ENCODE data around the gene FANCI.
A peak's percentile ranks its signal among the peaks of the same experiment; 100 is the strongest.

Gene FANCI

DNA sequence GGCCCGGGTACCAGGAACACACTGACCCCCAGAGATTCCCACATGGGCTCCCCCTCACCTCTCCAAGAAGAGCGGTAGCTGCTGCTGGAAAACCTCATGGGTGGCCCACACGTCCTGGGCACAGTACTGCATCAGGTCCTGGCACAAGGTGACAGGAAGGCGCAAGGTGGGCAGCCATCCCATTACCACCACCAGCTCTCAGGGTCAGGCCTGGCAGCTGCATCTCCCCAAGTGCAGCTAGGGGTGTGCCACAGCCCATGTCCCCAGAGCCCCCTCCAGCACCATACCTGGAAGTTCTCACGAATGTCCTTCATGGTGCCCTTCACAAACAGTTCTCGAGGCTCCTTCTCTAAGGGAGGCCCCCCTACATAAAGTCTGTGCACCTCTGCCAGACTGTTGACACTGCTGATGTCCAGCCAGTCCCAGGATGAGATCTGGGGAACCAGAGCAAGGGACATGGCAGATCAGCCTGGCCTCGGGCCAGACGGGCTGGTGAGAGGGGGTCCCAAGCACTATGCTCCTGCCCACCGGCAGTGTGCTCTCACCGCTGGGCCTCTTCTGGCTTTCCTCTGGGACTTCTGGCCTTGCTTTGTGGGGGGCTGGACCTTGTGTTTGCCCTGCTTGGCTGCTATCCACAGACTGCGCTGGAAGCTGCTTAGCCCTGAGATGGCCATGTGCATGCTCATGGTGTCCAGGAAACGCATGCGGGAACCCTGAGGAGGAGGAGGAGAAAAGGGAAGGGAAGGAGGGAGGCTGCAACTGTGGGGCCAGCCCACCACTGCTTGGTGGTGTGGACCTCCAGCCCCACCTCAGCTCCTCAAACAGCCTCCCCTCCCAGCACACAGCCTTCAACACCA, 84.8 kb downstream of the FANCI start:
- no peak for DNase-seq (ENCODE audit: low spot score)
- TF ChIP-seq, protein P1, sequence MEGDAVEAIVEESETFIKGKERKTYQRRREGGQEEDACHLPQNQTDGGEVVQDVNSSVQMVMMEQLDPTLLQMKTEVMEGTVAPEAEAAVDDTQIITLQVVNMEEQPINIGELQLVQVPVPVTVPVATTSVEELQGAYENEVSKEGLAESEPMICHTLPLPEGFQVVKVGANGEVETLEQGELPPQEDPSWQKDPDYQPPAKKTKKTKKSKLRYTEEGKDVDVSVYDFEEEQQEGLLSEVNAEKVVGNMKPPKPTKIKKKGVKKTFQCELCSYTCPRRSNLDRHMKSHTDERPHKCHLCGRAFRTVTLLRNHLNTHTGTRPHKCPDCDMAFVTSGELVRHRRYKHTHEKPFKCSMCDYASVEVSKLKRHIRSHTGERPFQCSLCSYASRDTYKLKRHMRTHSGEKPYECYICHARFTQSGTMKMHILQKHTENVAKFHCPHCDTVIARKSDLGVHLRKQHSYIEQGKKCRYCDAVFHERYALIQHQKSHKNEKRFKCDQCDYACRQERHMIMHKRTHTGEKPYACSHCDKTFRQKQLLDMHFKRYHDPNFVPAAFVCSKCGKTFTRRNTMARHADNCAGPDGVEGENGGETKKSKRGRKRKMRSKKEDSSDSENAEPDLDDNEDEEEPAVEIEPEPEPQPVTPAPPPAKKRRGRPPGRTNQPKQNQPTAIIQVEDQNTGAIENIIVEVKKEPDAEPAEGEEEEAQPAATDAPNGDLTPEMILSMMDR (IDR thresholded peaks at IDR 0.05; ENCODE audit: extremely low read depth, missing control alignments), result no peak

DNA sequence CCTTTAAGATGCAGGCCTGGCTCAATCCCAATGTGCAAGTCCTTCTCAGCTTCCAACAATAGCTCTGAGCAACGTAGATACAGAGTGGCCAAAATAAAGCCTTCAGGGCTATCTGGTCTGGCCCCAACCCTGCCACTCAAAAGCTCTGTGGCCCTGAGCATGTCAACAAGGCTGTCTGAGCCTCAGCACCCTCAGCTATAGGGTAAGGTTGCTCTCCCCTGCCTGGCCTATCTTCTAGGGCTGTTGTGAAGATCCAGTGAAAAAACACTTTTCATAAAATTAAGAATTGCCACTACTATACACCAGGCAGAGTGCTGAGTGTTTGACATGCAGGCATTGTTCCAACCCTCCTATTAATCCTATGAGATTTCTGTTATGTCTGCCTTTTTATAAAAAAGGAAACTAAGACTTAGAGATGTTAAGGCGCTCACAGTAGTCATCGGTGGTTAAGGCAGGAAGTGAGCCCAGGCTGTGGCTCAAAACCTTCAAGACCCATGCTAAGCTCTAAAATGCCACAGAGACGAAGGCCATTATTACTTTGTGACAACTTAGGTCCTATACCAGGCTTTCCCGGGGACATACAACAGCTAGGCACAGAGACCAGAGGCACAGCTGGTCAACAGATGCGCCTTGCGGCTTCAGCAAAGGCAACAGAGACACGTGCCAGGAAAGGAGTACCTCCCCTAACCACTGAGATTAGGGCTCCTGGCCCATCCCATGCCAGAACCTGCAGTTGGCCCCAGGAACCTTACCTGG, 85.7 kb downstream of the FANCI start:
- TF ChIP-seq, protein P1 (IDR thresholded peaks at IDR 0.05; ENCODE audit: extremely low read depth, missing control alignments), result no peak
- DNase-seq (ENCODE audit: low spot score), result no peak

DNA sequence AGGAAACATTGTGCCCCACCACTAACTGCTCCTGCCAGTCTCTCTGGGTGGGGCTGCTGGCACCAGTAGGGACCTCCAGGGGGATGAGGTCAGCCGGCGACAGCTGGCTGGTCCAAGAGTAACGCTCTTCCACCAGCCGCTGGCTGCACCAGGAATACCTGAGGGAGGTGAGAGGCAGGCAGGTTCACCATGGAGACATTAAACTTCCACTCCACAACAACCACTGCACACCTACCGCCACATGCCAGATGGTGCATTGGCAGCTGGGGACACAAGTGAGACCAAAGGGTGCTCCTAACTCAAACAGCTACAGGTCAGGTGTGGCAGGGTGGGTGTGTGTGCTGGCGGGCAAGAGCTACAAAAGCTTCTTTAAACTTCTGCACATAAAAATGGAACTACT, 86.3 kb downstream of the FANCI start:
- TF ChIP-seq, protein P1 (IDR thresholded peaks at IDR 0.05; ENCODE audit: extremely low read depth, missing control alignments), result no peak
- DNase-seq (ENCODE audit: low spot score), result no peak

DNA sequence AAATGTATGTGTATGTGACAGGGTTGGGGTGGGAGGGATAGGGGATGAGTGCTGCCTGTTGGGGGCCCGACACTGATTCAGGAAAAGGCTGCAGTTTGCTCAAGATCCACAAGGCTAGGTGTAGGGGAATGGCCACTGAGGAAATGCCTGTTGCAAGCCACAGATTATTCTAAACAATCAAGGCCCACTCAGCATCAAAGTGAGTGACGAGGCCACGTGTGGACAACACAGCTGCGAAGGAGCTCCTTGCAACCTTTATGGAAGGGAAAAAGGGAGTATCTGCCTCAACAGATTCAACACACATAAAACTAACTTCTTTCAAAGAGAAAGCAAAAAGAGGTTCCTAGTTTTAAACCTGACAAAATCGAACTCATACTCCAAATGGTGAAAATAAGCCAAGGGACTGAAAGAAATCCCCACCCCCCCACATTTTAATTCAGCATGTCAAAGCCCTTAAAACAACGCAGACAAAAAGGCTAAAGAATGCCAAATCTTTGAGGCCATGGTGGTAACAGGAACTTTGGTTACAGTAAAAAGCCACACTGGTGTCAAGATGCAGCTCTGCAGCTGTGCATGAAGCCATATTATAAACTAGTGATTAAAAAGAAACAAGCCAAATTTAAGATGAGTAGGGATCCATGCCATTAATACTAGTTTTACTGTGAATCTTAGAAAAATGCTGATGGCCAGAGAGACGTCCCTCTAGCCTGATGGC, 87.3 kb downstream of the FANCI start:
- DNase-seq (ENCODE audit: low spot score), result no peak
- TF ChIP-seq, protein P1 (IDR thresholded peaks at IDR 0.05; ENCODE audit: extremely low read depth, missing control alignments), result no peak

DNA sequence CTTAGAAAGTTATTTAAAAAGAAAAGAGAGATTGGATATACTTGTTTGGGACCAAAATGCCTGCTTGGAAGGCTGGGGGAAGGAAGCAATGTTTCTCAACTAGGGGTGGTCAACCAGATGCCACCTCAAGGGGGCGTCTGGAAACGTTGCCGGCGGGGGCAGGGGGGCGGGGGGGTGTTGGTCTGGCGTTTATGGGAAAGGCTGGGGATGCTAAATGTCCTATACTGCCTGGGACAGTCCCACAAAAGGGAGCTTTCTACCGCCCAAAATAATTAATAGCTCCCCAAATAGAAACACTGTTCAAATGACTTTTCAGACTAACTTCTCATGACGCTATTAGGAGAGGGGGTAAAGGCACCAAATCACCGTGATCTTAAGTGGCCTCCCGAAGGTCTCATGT, 88.7 kb downstream of the FANCI start:
- peak; percentile 44 for DNase-seq (ENCODE audit: low spot score)
- TF ChIP-seq, protein P1 (IDR thresholded peaks at IDR 0.05; ENCODE audit: extremely low read depth, missing control alignments), result no peak

DNA sequence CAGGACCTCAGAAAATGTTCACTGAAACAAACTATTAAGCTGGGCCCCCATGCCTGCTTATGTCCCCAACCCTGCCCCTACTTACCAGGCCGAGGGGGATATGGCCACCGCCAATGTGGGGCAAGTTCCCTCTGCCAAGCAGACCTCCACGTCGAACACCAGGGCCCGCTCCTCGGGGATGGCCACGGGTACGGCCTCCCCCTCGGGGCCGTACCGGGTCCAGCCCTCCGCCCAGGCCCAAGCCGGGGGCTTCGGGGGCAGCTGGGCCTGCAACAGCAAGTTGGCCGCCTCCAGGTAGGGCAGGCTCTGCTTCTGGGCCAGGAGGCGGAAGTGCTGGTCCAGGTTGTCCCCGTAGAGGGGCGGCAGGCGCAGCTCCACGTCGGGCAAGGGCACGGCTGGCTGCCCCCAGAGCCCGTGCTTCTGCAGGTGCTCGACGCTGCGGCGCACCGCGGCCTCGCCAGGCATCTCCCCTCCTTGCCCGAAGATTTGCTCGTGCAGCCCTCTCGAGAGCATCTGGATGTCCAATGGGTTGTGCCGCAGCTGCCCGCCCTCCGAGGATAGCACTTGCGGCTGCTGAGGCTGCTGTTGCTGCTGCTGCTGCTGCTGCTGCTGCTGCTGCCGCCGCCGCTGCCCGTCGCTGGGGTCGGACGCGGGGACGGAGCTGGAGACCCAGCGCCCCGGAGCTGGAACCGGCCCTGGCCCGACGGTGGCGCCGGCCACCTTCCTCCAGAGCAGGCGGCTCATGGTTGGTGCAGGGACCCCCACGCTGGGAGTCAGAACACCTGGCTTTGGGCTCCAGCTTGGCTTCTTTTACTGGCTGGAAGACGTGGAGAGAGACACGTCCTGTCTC, 89.5 kb downstream of the FANCI start:
- TF ChIP-seq, protein P1 (IDR thresholded peaks at IDR 0.05; ENCODE audit: extremely low read depth, missing control alignments), result no peak
- peak; percentile 37 for DNase-seq (ENCODE audit: low spot score)

Measured in GM20000 (cell line).